ENCODE results near the gene DNAAF5.

GRCh38 chr7:723541-723940 is 3.0 kb upstream of the DNAAF5 start:
- TF ChIP-seq, protein P1, sequence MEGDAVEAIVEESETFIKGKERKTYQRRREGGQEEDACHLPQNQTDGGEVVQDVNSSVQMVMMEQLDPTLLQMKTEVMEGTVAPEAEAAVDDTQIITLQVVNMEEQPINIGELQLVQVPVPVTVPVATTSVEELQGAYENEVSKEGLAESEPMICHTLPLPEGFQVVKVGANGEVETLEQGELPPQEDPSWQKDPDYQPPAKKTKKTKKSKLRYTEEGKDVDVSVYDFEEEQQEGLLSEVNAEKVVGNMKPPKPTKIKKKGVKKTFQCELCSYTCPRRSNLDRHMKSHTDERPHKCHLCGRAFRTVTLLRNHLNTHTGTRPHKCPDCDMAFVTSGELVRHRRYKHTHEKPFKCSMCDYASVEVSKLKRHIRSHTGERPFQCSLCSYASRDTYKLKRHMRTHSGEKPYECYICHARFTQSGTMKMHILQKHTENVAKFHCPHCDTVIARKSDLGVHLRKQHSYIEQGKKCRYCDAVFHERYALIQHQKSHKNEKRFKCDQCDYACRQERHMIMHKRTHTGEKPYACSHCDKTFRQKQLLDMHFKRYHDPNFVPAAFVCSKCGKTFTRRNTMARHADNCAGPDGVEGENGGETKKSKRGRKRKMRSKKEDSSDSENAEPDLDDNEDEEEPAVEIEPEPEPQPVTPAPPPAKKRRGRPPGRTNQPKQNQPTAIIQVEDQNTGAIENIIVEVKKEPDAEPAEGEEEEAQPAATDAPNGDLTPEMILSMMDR (conservative IDR thresholded peaks at IDR 0.05; ENCODE audit: low read length) = no peak
- TF ChIP-seq EZH2phosphoT487 (IDR thresholded peaks at IDR 0.05; ENCODE audit: borderline replicate concordance) = no peak
